Thyroid gland (tissue), 4 donors: ENCODE results near the gene EPHB4. TPM values are rescaled to one million over a fixed set of nuclear protein-coding genes. Genes with fewer than 3 reads are reported as not detected.

Experiments used
- DNase-seq, 2 donors: peaks; one replicate each; pipeline ENCODE4 v3.0.0-alpha.2; 2019
- H3K27ac ChIP-seq, 3 donors: fragments of 200-600 bp; sonication (generic); 1 replicate in 2 of 3; 2 replicates in 1 of 3; pipeline ENCODE4 v1.5.1; 2016 to 2019; ENCODE audit warnings: mild to moderate bottlenecking in 1 of 3, moderate library complexity in 1 of 3
- H3K27me3 ChIP-seq: fragments of 200-600 bp; sonication (generic); one replicate; pipeline ENCODE4 v1.5.1; 2019
- H3K36me3 ChIP-seq, 2 donors: fragments of 200-600 bp; sonication (generic); one replicate each; pipeline ENCODE4 v1.5.1; 2016 to 2019
- H3K4me1 ChIP-seq, 2 donors: fragments of 200-600 bp; sonication (generic); one replicate each; pipeline ENCODE4 v1.5.1; 2017 to 2019
- H3K4me3 ChIP-seq, 3 donors: fragments of 200-600 bp; sonication (generic); replicated peaks in 1 of 3; 1 replicate in 2 of 3; 2 replicates in 1 of 3; pipeline ENCODE4 v1.5.1; 2016; ENCODE audit warnings: mild to moderate bottlenecking in 1 of 3
- H3K9me3 ChIP-seq: fragments of 200-600 bp; sonication (generic); one replicate; pipeline ENCODE4 v1.5.1; 2017
- POLR2A ChIP-seq, 2 donors: fragments of 450-650 bp; IDR thresholded peaks; one replicate each; pipeline ENCODE4 v1.6.1; 2017; ENCODE audit warnings: antibody characterized with exemption in 2 of 2, mild to moderate bottlenecking in 2 of 2, moderate library complexity in 1 of 2
- WGBS, 2 donors: methylation state at CpG; one replicate each; pipeline ENCODE4 v1.1.5; 2017; 5-methylcytosine and 5-hydroxymethylcytosine counted together
- intact Hi-C: fragments of 100-400 bp; cut with DNase I; formaldehyde crosslinking; loops from one replicate; pipeline ENCODE4 v1.15.1; 2023
- total RNA-seq, 4 donors: library from RNA; depleted of rRNA; stranded (reverse); fragments of >200 nt; gene quantifications; one replicate each; pipeline ENCODE4 v1.2.3, GENCODE V29; 2016
- TF ChIP-seq, protein P1 (sequence below), 6 experiments: fragments of 200-600 bp in 3 of 6; fragments of 450-650 bp in 3 of 6; sonication (generic) in 3 of 6; IDR thresholded peaks; one replicate each; pipeline ENCODE4 v1.5.1; 2016 to 2019; ENCODE audit warnings: antibody characterized with exemption in 6 of 6, mild to moderate bottlenecking in 2 of 6, inconsistent platforms in 1 of 6, moderate library complexity in 1 of 6

The EPHB4 gene
- total RNA-seq, 4 donors from 2014 or later, result 27.9 to 38.0 (median 35.1) TPM

DNA sequence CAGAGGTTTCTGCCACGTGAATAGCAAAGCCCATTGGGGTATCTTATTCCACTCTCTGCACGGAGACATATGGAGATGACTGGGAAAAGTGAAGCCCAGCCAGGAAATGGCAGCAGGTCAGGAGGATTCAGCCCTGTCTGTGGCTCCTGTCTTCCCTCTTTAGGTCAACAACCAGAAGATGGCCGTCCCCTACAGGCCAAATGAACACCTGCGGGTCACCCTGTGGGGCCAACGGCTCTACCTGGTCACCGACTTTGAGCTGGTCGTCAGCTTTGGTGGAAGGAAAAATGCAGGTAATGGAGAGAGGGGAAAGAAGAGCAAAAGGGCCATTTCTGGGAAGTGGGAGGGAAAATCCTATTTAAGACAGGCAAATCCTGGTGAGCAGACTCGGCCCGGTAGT lies 38.3 kb downstream of the EPHB4 start:
- no peaks in the 10 kb centered on the region for H3K4me1 ChIP-seq
- no peak overlapping the region for H3K27ac ChIP-seq
- 49% methylated on average over 9 of the region's 9 CpGs for WGBS, 2 donors
- H3K36me3 ChIP-seq, result no peaks in the 10 kb centered on the region
- no peaks in the 10 kb centered on the region for H3K9me3 ChIP-seq
- no peak overlapping the region for H3K4me3 ChIP-seq
- DNase-seq, result no peak
- TF ChIP-seq, protein P1, sequence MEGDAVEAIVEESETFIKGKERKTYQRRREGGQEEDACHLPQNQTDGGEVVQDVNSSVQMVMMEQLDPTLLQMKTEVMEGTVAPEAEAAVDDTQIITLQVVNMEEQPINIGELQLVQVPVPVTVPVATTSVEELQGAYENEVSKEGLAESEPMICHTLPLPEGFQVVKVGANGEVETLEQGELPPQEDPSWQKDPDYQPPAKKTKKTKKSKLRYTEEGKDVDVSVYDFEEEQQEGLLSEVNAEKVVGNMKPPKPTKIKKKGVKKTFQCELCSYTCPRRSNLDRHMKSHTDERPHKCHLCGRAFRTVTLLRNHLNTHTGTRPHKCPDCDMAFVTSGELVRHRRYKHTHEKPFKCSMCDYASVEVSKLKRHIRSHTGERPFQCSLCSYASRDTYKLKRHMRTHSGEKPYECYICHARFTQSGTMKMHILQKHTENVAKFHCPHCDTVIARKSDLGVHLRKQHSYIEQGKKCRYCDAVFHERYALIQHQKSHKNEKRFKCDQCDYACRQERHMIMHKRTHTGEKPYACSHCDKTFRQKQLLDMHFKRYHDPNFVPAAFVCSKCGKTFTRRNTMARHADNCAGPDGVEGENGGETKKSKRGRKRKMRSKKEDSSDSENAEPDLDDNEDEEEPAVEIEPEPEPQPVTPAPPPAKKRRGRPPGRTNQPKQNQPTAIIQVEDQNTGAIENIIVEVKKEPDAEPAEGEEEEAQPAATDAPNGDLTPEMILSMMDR (IDR thresholded peaks at IDR 0.05), result no peak
- TF ChIP-seq POLR2A (IDR thresholded peaks at IDR 0.05), result no peak
- H3K27me3 ChIP-seq, result no peaks in the 10 kb centered on the region
- intact Hi-C loops, result no loop called here

DNA sequence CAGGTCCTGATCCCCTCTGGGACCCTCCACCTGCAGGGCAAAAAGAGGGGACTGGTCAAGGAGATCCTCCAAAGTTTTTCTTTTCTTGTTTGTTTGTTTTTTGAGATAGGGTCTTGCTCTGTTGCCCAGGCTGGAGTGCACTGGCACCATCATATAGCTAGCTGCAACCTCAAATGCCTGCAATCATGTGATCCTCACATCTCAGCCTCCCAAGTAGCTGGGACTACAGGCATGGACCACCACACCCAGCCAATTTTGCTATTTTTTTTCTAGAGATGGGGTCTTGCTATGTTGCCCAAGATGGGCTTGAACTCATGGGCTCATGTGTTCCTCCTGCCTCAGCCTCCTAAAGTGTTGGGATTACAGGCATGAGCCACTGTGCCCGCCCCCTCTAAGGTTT lies 41.0 kb downstream of the EPHB4 start:
- WGBS, 2 donors, result 91 to 93% methylated on average over 1 of the region's 1 CpG

DNA sequence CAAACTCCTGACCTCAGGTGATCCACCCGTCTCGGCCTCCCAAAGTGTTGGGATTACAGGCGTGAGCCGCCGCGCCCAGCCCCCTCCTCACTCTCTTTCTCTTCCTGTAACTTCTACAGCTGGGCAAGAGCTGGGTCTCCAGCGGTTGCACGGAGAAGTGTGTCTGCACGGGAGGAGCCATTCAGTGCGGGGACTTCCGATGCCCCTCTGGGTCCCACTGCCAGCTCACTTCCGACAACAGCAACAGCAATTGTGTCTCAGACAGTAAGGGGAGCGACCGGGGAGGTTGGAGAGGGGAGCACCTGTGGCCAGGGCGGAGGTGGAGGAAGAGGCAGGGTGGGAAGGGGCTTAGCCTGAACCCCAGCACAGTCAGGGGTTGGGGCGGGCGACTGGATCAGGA lies 41.4 kb downstream of the EPHB4 start:
- Histone ChIP-seq H3K9me3 (no peaks in the 10 kb centered on the region), H3K36me3 (no peaks in the 10 kb centered on the region)
- intact Hi-C loops, result no loop called here

More for the DNA sequence above, 41.0 kb downstream of the EPHB4 start:
- H3K9me3 ChIP-seq, result no peaks in the 10 kb centered on the region
- H3K4me3 ChIP-seq, result no peak overlapping the region
- no peak overlapping the region for H3K27ac ChIP-seq
- intact Hi-C loops, result no loop called here
- no peaks in the 10 kb centered on the region for H3K27me3 ChIP-seq
- H3K36me3 ChIP-seq, result no peaks in the 10 kb centered on the region
- no peaks in the 10 kb centered on the region for H3K4me1 ChIP-seq
- TF ChIP-seq, protein P1 (IDR thresholded peaks at IDR 0.05), result no peak
- TF ChIP-seq POLR2A (IDR thresholded peaks at IDR 0.05), result no peak
- no peak for DNase-seq

DNA sequence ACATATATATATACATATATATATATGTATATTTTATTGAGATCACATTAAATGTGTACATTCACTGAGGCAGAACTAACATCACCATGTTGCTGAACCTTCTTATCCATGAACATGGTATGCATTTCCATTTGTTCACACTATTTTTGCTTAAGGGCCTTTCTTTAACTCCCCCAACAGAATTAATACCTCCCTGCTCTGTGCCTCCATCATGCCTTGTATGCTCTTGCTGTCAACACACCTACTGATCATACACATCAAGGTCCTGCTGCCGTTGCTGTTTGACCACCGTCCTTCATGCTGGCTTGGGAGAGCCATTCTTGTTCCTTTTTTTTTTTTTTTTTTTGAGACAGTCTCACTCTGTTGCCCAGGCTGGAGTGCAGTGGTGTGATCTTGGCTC lies 43.5 kb downstream of the EPHB4 start:
- Histone ChIP-seq H3K9me3 (no peaks in the 10 kb centered on the region), H3K4me1 (no peaks in the 10 kb centered on the region), H3K36me3 (no peaks in the 10 kb centered on the region), H3K27ac (no peak overlapping the region), H3K27me3 (no peaks in the 10 kb centered on the region), H3K4me3 (no peak overlapping the region)
- 96 to 97% methylated on average over 2 of the region's 2 CpGs for WGBS, 2 donors
- no peak for TF ChIP-seq POLR2A (IDR thresholded peaks at IDR 0.05)
- TF ChIP-seq, protein P1 (IDR thresholded peaks at IDR 0.05), result no peak
- intact Hi-C loops, result no loop called here
- DNase-seq, result no peak

More for the DNA sequence above, 41.4 kb downstream of the EPHB4 start:
- peak; percentile 22 to 36 for DNase-seq
- TF ChIP-seq, protein P1 (IDR thresholded peaks at IDR 0.05), result no peak
- no peak for TF ChIP-seq POLR2A (IDR thresholded peaks at IDR 0.05)
- WGBS, 2 donors, result 33 to 36% methylated on average over 11 to 17 of the region's 17 CpGs
- H3K27me3 ChIP-seq, result no peaks in the 10 kb centered on the region
- H3K4me3 ChIP-seq, result no peak overlapping the region
- H3K27ac ChIP-seq, result no peak overlapping the region
- H3K4me1 ChIP-seq, result no peaks in the 10 kb centered on the region

DNA sequence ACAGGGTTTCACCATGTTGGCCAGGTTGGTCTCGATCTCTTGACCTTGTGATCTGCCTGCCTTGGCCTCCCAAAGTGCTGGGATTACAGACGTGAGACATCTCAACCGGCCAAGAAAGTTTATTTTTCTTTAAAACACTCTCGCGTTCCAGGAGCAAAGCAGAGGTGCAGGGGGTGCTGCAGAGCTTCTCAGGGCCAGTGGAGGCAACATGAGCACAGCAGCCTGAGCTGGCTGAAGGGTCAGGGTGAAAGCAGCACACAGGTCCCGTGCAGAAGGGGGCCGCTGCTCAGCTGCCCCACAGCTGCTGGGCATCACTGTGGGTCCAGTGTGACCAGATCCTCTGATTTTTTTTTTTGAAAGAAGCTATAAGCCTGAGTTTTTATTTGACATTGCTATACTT lies 46.1 kb downstream of the EPHB4 start:
- H3K4me3 ChIP-seq, result no peak overlapping the region
- no peaks in the 10 kb centered on the region for H3K36me3 ChIP-seq
- WGBS, 2 donors, result 35 to 40% methylated on average over 7 of the region's 7 CpGs
- intact Hi-C loops, result no loop called here
- H3K9me3 ChIP-seq, result no peaks in the 10 kb centered on the region
- H3K27me3 ChIP-seq, result no peaks in the 10 kb centered on the region
- no peak for DNase-seq
- H3K4me1 ChIP-seq, result no peaks in the 10 kb centered on the region
- no peak overlapping the region for H3K27ac ChIP-seq
- no peak for TF ChIP-seq POLR2A (IDR thresholded peaks at IDR 0.05)
- TF ChIP-seq, protein P1 (IDR thresholded peaks at IDR 0.05), result no peak
